Measurements from ENCODE around the gene PHKB. TPM values are rescaled to one million over a fixed set of nuclear protein-coding genes. Genes with fewer than 3 reads are reported as not detected.

The PHKB gene
- total RNA-seq, 1 donor from 2014 or later, result 57.7 TPM

- H3K4me1 Mint-ChIP-seq (ENCODE audit: low read depth), result no peaks in the 10 kb centered on the region
- H3K4me3 Mint-ChIP-seq (ENCODE audit: unreplicated experiment), result no peak overlapping the region
- no peak for DNase-seq (ENCODE audit: low spot score)
- TF ChIP-seq, protein P1, sequence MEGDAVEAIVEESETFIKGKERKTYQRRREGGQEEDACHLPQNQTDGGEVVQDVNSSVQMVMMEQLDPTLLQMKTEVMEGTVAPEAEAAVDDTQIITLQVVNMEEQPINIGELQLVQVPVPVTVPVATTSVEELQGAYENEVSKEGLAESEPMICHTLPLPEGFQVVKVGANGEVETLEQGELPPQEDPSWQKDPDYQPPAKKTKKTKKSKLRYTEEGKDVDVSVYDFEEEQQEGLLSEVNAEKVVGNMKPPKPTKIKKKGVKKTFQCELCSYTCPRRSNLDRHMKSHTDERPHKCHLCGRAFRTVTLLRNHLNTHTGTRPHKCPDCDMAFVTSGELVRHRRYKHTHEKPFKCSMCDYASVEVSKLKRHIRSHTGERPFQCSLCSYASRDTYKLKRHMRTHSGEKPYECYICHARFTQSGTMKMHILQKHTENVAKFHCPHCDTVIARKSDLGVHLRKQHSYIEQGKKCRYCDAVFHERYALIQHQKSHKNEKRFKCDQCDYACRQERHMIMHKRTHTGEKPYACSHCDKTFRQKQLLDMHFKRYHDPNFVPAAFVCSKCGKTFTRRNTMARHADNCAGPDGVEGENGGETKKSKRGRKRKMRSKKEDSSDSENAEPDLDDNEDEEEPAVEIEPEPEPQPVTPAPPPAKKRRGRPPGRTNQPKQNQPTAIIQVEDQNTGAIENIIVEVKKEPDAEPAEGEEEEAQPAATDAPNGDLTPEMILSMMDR (IDR thresholded peaks at IDR 0.05), result no peak
- peaks cover 3% of the 10 kb centered on the region for H3K9me3 Mint-ChIP-seq (ENCODE audit: low read depth)
- H3K27ac Mint-ChIP-seq (ENCODE audit: unreplicated experiment), result no peak overlapping the region
- H3K36me3 Mint-ChIP-seq (ENCODE audit: low read depth), result peaks cover 5% of the 10 kb centered on the region
- H3K27me3 Mint-ChIP-seq (ENCODE audit: low read depth), result no peaks in the 10 kb centered on the region
Observed at GRCh38 chr16:47627721-47628120, 166.6 kb downstream of the PHKB start.

DNA sequence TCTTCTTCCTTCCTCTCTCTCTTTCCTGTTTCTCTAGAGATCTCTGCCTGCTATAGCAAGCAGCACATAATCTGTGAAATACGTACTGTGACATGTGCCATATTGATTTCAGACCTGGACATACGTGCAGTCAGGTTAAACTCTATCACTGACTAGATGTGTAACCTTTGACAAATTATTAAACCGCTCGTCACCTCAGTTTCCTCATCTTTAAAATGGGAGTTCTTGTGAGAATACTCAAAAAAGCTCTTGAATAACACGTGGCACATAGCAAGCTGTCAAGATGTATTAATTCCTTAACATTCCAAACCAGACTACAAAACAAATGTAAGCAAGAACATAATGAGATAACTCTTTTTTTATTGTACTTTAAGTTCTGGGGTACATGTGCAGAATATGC is 170.0 kb downstream of the PHKB start:
- H3K4me1 Mint-ChIP-seq (ENCODE audit: low read depth), result no peaks in the 10 kb centered on the region
- H3K27me3 Mint-ChIP-seq (ENCODE audit: low read depth), result no peaks in the 10 kb centered on the region
- DNase-seq (ENCODE audit: low spot score), result no peak
- H3K4me3 Mint-ChIP-seq (ENCODE audit: unreplicated experiment), result no peak overlapping the region
- H3K27ac Mint-ChIP-seq (ENCODE audit: unreplicated experiment), result no peak overlapping the region
- peaks cover 3% of the 10 kb centered on the region for H3K9me3 Mint-ChIP-seq (ENCODE audit: low read depth)
- TF ChIP-seq, protein P1 (IDR thresholded peaks at IDR 0.05), result no peak
- peaks cover 14% of the 10 kb centered on the region for H3K36me3 Mint-ChIP-seq (ENCODE audit: low read depth)

DNA sequence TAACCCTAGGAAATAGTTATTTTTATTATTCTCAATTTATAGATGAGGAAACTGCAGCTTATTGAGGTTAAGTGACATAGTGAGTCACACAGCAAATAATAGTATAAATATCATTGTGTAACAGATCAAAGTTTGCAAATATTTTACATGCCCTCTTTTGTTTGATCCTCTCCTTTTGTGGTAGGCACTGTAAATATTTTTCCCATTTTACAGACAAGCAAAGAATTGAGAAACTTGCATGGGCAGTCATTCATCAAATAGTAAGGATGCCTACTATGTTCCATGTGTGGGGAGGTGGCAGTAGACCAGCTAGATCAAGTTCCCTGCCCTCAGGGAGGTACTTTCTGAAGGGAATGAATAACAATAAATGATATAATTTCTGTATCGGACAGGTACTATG is 173.0 kb downstream of the PHKB start:
- TF ChIP-seq, protein P1 (IDR thresholded peaks at IDR 0.05), result no peak
- no peak for DNase-seq (ENCODE audit: low spot score)
- H3K4me1 Mint-ChIP-seq (ENCODE audit: low read depth), result no peaks in the 10 kb centered on the region
- H3K9me3 Mint-ChIP-seq (ENCODE audit: low read depth), result peaks cover 3% of the 10 kb centered on the region
- H3K27ac Mint-ChIP-seq (ENCODE audit: unreplicated experiment), result no peak overlapping the region
- peaks cover 12% of the 10 kb centered on the region for H3K36me3 Mint-ChIP-seq (ENCODE audit: low read depth)
- H3K27me3 Mint-ChIP-seq (ENCODE audit: low read depth), result no peaks in the 10 kb centered on the region
- H3K4me3 Mint-ChIP-seq (ENCODE audit: unreplicated experiment), result no peak overlapping the region

DNA sequence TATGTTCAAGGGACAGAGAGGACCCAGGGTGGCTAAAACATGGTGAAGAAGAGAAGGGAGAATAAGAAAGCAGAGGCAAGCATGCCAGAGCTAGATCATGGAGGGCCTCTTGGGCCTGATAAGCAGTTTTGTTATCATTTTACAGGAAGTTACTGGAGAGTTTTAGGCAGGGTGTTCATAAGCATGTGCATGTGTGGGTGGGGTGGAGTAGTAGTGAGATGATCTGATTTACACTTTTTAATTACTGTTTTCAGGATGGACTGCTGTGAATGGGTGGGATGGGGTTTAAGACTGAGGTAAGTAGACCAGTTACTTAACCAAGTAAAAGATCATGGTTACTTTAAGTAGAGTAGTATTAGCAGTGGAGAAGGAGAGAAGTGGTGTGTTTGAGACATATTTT is 173.6 kb downstream of the PHKB start:
- no peak overlapping the region for H3K4me3 Mint-ChIP-seq (ENCODE audit: unreplicated experiment)
- H3K4me1 Mint-ChIP-seq (ENCODE audit: low read depth), result no peaks in the 10 kb centered on the region
- peaks cover 3% of the 10 kb centered on the region for H3K9me3 Mint-ChIP-seq (ENCODE audit: low read depth)
- TF ChIP-seq, protein P1 (IDR thresholded peaks at IDR 0.05), result no peak
- H3K36me3 Mint-ChIP-seq (ENCODE audit: low read depth), result peaks cover 12% of the 10 kb centered on the region
- no peak overlapping the region for H3K27ac Mint-ChIP-seq (ENCODE audit: unreplicated experiment)
- H3K27me3 Mint-ChIP-seq (ENCODE audit: low read depth), result no peaks in the 10 kb centered on the region
- DNase-seq (ENCODE audit: low spot score), result no peak

GRCh38 chr16:47636501-47637099 is 175.5 kb downstream of the PHKB start:
- H3K27me3 Mint-ChIP-seq (ENCODE audit: low read depth), result no peaks in the 10 kb centered on the region
- peak; percentile 73 for DNase-seq (ENCODE audit: low spot score)
- H3K4me1 Mint-ChIP-seq (ENCODE audit: low read depth), result no peaks in the 10 kb centered on the region
- H3K9me3 Mint-ChIP-seq (ENCODE audit: low read depth), result peaks cover 2% of the 10 kb centered on the region
- peaks cover 11% of the 10 kb centered on the region for H3K36me3 Mint-ChIP-seq (ENCODE audit: low read depth)
- H3K27ac Mint-ChIP-seq (ENCODE audit: unreplicated experiment), result no peak overlapping the region
- TF ChIP-seq, protein P1 (IDR thresholded peaks at IDR 0.05), result no peak
- H3K4me3 Mint-ChIP-seq (ENCODE audit: unreplicated experiment), result no peak overlapping the region
